ENCODE data around the gene LRRC36. TPM values are rescaled to one million over a fixed set of nuclear protein-coding genes. Genes with fewer than 3 reads are reported as not detected.

Gene LRRC36
- total and polyA plus RNA-seq, 9 of the 15 experiments (the other 6 are each of a cell fraction or from before 2014, with no cell fraction given): 0.09 to 0.40 (median 0.17) TPM; not detected in 1

- TF ChIP-seq CHD7 (IDR thresholded peaks at IDR 0.05; ENCODE audit: low read depth, low read length) (no peak), ELK1 (CRISPR knock-in tag; IDR thresholded peaks at IDR 0.05) (no peak), POLR3A (IDR thresholded peaks at IDR 0.05; ENCODE audit: borderline replicate concordance, extremely low read depth, insufficient read depth, insufficient read length) (no peak)
Observed at GRCh38 chr16:67277999-67278772, 48.4 kb upstream of the LRRC36 start (continued).

Measured in K562 (cell line).